HepG2 (cell line): ENCODE results near the gene SERHL2. TPM values are rescaled to one million over a fixed set of nuclear protein-coding genes. Genes with fewer than 3 reads are reported as not detected.

Source experiments
- AKAP8 ChIP-seq: sonication (generic); formaldehyde crosslinking; IDR thresholded peaks from 2 replicates; pipeline ENCODE4 v1.5.1; 2020; ENCODE audit warnings: mild to moderate bottlenecking, missing genetic modification reagents
- ARNT2 ChIP-seq: sonication (generic); formaldehyde crosslinking; IDR thresholded peaks from 2 replicates; pipeline ENCODE4 v1.8.0; 2022; ENCODE audit warnings: mild to moderate bottlenecking, low read depth, missing genetic modification reagents, moderate library complexity
- CCAR2 ChIP-seq: fragments of 200-400 bp; formaldehyde crosslinking; optimal IDR thresholded peaks from 2 replicates; pipeline ENCODE3; 2018; ENCODE audit warnings: low read depth, mild to moderate bottlenecking, low read length, moderate library complexity
- ELK4 ChIP-seq: sonication (generic); formaldehyde crosslinking; IDR thresholded peaks from 2 replicates; pipeline ENCODE4 v1.9.0; 2021; ENCODE audit warnings: missing genetic modification reagents, borderline replicate concordance
- ESRRA ChIP-seq: sonication (generic); formaldehyde crosslinking; IDR thresholded peaks from 2 replicates; pipeline ENCODE4 v1.5.1; 2020; ENCODE audit warnings: mild to moderate bottlenecking, low read depth, missing genetic modification reagents
- HDAC2 ChIP-seq: sonication (generic); formaldehyde crosslinking; IDR thresholded peaks from 2 replicates; pipeline ENCODE4 v1.4.0; 2020; ENCODE audit warnings: missing genetic modification reagents
- HES4 ChIP-seq: sonication (generic); formaldehyde crosslinking; IDR thresholded peaks from 2 replicates; pipeline ENCODE4 v1.9.0; 2021; ENCODE audit warnings: mild to moderate bottlenecking, missing genetic modification reagents, borderline replicate concordance
- KMT2B ChIP-seq: IDR thresholded peaks from 2 replicates; pipeline ENCODE4 v1.6.1; 2016; ENCODE audit warnings: missing genetic modification reagents, missing compliant biosample characterization
- MAZ ChIP-seq, 2 experiments: sonication (generic) in 1 of 2; formaldehyde crosslinking in 1 of 2; IDR thresholded peaks; 2 replicates each; pipeline versions ENCODE4 v1.5.0 to v1.6.1; 2012 to 2020; ENCODE audit warnings: low read depth in 2 of 2, mild to moderate bottlenecking in 2 of 2, borderline replicate concordance in 1 of 2, improper control_type of control experiment in 1 of 2, low read length in 1 of 2, missing genetic modification reagents in 1 of 2, moderate library complexity in 1 of 2
- MED13 ChIP-seq: sonication (generic); formaldehyde crosslinking; IDR thresholded peaks from 2 replicates; pipeline ENCODE4 v1.5.0; 2020; ENCODE audit warnings: missing genetic modification reagents
- ZBTB7B ChIP-seq: sonication (generic); formaldehyde crosslinking; IDR thresholded peaks from 2 replicates; pipeline ENCODE4 v1.4.0; 2020; ENCODE audit warnings: missing genetic modification reagents
- ZFX ChIP-seq: sonication (generic); formaldehyde crosslinking; IDR thresholded peaks from 2 replicates; pipeline ENCODE4 v1.4.0; 2020; ENCODE audit warnings: mild to moderate bottlenecking, low read depth, missing genetic modification reagents, moderate library complexity
- ZNF121 ChIP-seq: sonication (generic); formaldehyde crosslinking; IDR thresholded peaks from 2 replicates; pipeline ENCODE4 v1.5.0; 2020; ENCODE audit warnings: mild to moderate bottlenecking, missing genetic modification reagents
- ZNF30 ChIP-seq: sonication (generic); formaldehyde crosslinking; IDR thresholded peaks from 2 replicates; pipeline ENCODE4 v1.5.0; 2020; ENCODE audit warnings: mild to moderate bottlenecking, missing genetic modification reagents
- ZNF451 ChIP-seq: sonication (generic); formaldehyde crosslinking; IDR thresholded peaks from 2 replicates; pipeline ENCODE4 v1.5.0; 2020; ENCODE audit warnings: mild to moderate bottlenecking, missing genetic modification reagents
- ZNF580 ChIP-seq: IDR thresholded peaks from 2 replicates; pipeline ENCODE4 v1.6.1; 2016; ENCODE audit warnings: low read depth, borderline replicate concordance
- ZNF782 ChIP-seq: sonication (generic); formaldehyde crosslinking; IDR thresholded peaks from 2 replicates; pipeline ENCODE4 v1.4.0; 2020; ENCODE audit warnings: missing genetic modification reagents, mild to moderate bottlenecking, borderline replicate concordance
- polyA plus RNA-seq, 8 experiments: library from polyadenylated mRNA; depleted of rRNA in 3 of 8; stranded (reverse) in 7 of 8; unstranded in 1 of 8; fragments of >200 nt; fragmentation: Illumina TruSeq in 4 of 8; extraction: Trizol in 4 of 8; gene quantifications; 2 replicates each; pipeline versions ENCODE4 v1.2.1 to v1.2.3, GENCODE V29; 2011 to 2016; ENCODE audit warnings: low read depth in 4 of 8, missing spikeins in 1 of 8, mixed read lengths in 1 of 8; ENCODE audit not compliant: insufficient read depth in 1 of 8
- total RNA-seq, 5 experiments: library from RNA; depleted of rRNA; stranded (reverse); fragments of >200 nt; fragmentation: Illumina TruSeq; extraction: Trizol; gene quantifications; 2 replicates each; pipeline ENCODE4 v1.2.3, GENCODE V29; 2016; ENCODE audit warnings: low read depth in 1 of 5
- TF ChIP-seq, protein P1 (sequence below): sonication (generic); formaldehyde crosslinking; IDR thresholded peaks from 2 replicates; pipeline ENCODE4 v1.5.0; 2020; ENCODE audit warnings: mild to moderate bottlenecking, missing genetic modification reagents, borderline replicate concordance
- TF ChIP-seq, protein P2 (sequence below): sonication (generic); formaldehyde crosslinking; IDR thresholded peaks from 2 replicates; pipeline ENCODE4 v1.4.0; 2020; ENCODE audit warnings: mild to moderate bottlenecking, low read depth, missing genetic modification reagents

SERHL2 gene
- total and polyA plus RNA-seq, 2 of the 13 experiments (the other 11 are each of a cell fraction or from before 2014, with no cell fraction given), result 1.0 to 1.8 TPM

DNA sequence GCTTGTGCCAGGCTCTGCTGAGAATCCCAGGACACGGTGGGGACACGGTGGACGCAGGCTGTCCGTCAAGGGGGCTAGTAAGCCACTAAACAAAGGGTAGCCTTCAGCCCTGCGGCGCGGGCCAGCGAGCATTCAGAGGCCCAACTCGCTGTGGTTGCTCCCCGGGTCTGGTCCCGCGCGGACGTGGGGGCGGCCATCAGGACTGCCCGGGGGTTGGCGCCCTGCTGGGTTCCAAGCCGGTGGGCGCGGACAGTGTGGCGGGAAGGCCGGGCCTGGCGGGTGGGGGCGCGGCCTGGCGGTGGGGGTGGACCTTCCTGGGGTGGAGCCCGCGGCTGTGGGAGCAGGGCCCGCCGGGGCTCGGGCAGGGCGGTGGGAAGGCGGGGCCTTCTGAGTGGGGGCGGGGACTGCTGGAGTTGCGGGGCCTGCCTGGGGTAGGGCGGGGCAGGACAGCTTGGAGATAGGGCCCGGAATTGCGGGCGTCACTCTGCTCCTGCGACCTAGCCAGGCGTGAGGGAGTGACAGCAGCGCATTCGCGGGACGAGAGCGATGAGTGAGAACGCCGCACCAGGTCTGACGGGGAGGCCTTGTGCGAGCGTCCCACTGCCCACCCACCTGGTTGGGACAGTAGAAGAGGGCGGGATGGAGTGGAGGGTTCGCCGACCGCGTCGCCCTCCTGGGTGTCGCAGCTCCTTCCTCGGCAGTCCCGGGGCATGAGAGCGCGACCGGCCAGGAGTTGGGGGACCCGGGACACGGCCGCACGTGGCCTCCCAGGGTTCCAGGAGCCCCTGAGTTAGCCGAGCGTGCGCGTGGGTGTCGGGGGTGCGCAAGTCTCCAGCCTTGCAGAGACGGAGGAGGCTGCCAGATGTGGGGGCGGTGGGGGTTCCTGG, at the start of gene SERHL2 (continued):
- TF ChIP-seq HES4 (no peak), MAZ (IDR thresholded peaks at IDR 0.05; ENCODE audit: borderline replicate concordance, low read depth, low read length) (peak; percentile 37; the same call in 1 of the 2 replicates), MAZ (CRISPR knock-in tag; IDR thresholded peaks at IDR 0.05; ENCODE audit: low read depth) (no peak), MED13 (0 out of 2 replicates have a peak, but pooled peaks have one; percentile 26), ZNF121 (CRISPR knock-in tag) (peak; percentile 60; the same call in 1 of the 2 replicates), ZBTB7B (CRISPR knock-in tag) (peak; percentile 25; the same call in 1 of the 2 replicates), AKAP8 (CRISPR knock-in tag) (peak; percentile 43), ELK4 (CRISPR knock-in tag) (no peak), ZNF451 (CRISPR knock-in tag) (0 out of 2 replicates have a peak, but pooled peaks have one; percentile 46), ARNT2 (peak; percentile 55; the same call in 1 of the 2 replicates), ESRRA (0 out of 2 replicates have a peak, but pooled peaks have one; percentile 59), ZNF30 (0 out of 2 replicates have a peak, but pooled peaks have one; percentile 61), HDAC2 (no peak), ZNF580 (CRISPR knock-in tag) (no peak), KMT2B (CRISPR knock-in tag) (0 out of 2 replicates have a peak, but pooled peaks have one; percentile 31), ZNF782 (CRISPR knock-in tag) (no peak), ZFX (CRISPR knock-in tag) (peak; percentile 84), CCAR2 (no peak)
- TF ChIP-seq, protein P1, sequence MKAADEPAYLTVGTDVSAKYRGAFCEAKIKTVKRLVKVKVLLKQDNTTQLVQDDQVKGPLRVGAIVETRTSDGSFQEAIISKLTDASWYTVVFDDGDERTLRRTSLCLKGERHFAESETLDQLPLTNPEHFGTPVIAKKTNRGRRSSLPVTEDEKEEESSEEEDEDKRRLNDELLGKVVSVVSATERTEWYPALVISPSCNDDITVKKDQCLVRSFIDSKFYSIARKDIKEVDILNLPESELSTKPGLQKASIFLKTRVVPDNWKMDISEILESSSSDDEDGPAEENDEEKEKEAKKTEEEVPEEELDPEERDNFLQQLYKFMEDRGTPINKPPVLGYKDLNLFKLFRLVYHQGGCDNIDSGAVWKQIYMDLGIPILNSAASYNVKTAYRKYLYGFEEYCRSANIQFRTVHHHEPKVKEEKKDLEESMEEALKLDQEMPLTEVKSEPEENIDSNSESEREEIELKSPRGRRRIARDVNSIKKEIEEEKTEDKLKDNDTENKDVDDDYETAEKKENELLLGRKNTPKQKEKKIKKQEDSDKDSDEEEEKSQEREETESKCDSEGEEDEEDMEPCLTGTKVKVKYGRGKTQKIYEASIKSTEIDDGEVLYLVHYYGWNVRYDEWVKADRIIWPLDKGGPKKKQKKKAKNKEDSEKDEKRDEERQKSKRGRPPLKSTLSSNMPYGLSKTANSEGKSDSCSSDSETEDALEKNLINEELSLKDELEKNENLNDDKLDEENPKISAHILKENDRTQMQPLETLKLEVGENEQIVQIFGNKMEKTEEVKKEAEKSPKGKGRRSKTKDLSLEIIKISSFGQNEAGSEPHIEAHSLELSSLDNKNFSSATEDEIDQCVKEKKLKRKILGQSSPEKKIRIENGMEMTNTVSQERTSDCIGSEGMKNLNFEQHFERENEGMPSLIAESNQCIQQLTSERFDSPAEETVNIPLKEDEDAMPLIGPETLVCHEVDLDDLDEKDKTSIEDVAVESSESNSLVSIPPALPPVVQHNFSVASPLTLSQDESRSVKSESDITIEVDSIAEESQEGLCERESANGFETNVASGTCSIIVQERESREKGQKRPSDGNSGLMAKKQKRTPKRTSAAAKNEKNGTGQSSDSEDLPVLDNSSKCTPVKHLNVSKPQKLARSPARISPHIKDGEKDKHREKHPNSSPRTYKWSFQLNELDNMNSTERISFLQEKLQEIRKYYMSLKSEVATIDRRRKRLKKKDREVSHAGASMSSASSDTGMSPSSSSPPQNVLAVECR (CRISPR knock-in tag), result peak; percentile 41; the same call in 1 of the 2 replicates
- TF ChIP-seq, protein P2, sequence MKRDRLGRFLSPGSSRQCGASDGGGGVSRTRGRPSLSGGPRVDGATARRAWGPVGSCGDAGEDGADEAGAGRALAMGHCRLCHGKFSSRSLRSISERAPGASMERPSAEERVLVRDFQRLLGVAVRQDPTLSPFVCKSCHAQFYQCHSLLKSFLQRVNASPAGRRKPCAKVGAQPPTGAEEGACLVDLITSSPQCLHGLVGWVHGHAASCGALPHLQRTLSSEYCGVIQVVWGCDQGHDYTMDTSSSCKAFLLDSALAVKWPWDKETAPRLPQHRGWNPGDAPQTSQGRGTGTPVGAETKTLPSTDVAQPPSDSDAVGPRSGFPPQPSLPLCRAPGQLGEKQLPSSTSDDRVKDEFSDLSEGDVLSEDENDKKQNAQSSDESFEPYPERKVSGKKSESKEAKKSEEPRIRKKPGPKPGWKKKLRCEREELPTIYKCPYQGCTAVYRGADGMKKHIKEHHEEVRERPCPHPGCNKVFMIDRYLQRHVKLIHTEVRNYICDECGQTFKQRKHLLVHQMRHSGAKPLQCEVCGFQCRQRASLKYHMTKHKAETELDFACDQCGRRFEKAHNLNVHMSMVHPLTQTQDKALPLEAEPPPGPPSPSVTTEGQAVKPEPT, result no peak
